Measurements from ENCODE around the gene SARNP.
A peak's percentile ranks its signal among the peaks of the same experiment; 100 is the strongest.
"Not testable (repeated sequence)": the region's sequence is repeated elsewhere in the genome, so short reads cannot be mapped to it uniquely, and the experiment has no call there.

The SARNP gene, protein sequence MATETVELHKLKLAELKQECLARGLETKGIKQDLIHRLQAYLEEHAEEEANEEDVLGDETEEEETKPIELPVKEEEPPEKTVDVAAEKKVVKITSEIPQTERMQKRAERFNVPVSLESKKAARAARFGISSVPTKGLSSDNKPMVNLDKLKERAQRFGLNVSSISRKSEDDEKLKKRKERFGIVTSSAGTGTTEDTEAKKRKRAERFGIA

GRCh38 chr12:55817345-55818139 lies at the start of gene SARNP, which contains the start of gene ORMDL2:
TSS of gene SARNP (minus strand) at chr12:55817724. CDS start at chr12:55817701, 23 bp downstream.
TSS of gene ORMDL2 (plus strand) at chr12:55818041. CDS start at chr12:55819000, 959 bp downstream.
- DNase-seq, result peak; percentile 97

- DNase-seq, result not testable (repeated sequence)
Measured at GRCh38 chr12:55866454-55867004, 49.0 kb upstream of the SARNP start.

DNA sequence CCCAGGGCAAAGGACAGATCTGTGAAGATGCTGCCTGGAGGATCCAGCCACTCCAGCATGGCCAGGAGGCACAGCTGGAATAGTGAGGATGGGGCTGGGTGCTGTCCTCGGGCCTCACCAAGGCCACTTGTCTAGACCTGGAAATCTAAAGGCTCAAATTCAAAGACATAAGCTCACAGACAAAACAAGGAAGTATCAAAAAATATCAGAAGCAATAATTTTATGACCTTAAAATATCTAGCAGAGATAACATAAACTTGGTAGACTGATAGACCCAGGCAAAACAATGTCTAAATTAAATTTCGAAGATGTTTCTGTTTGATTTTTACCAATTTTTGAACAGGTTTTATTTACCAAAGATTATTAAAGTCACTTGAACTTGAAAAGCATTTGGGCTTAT lies 47.8 kb upstream of the SARNP start:
- DNase-seq, result no peak

DNA sequence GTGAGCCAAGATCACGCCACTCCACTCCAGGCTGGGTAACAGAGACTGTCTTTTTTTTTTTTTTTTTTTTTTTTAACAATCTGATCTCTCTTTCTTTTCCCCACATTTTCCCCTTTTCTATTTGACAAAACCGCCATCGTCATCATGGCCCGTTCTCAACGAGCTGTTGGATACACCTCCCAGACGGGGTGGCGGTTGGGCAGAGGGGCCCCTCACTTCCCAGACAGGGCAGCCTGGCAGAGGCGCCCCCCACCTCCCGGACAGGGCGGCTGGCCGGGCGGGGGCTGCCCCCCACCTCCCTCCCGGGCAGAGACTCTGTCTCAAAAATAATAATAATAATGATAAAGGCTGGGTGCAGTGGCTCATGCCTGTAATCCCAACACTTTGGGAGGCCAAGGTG lies 45.4 kb upstream of the SARNP start:
- not testable (repeated sequence) for DNase-seq

GRCh38 chr12:55862286-55862685 lies 44.8 kb upstream of the SARNP start:
- no peak for DNase-seq

- DNase-seq, result no peak
Measured at GRCh38 chr12:55861871-55862270, 44.3 kb upstream of the SARNP start.

GRCh38 chr12:55861396-55861795 lies 43.9 kb upstream of the SARNP start:
- DNase-seq, result no peak

DNA sequence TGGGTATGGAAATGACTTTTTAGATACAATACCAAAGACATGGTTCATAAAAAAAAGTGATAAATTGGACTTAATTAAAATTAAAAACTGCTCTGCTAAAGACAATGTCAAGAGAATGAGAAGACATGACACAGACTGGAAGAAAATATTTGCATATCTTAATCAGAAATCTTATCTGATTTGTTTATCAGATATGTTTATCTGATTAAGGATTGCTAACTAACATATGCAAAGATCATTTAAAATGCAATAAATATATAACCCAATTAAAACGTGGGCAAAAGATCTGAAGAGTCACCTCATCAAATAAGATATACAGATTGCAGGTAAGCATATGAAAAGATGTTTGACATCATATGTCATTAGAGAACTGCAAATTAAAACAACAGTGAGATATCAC lies 35.2 kb upstream of the SARNP start:
- no peak for DNase-seq

- no peak for DNase-seq
Measured at GRCh38 chr12:55850893-55851292, 33.4 kb upstream of the SARNP start.

DNA sequence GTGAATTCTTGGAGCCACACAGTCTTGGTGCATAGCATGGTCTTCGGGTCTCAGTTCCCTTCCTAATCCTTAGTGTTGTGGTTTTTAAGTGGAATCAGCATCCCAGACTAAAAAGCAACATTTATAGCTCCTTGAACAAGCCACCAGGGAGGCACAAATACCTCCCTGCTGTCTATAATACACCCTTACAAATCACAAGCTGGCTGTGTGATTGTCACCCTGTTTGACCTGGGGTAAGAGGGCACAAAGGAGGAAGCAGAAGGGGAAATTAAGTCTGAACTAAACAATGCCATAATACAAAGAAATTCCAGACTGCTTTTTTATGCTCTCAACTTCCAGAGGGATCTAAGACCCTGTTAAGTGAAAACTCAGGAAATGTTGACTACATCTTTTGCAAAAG lies 32.9 kb upstream of the SARNP start:
- DNase-seq, result no peak

DNA sequence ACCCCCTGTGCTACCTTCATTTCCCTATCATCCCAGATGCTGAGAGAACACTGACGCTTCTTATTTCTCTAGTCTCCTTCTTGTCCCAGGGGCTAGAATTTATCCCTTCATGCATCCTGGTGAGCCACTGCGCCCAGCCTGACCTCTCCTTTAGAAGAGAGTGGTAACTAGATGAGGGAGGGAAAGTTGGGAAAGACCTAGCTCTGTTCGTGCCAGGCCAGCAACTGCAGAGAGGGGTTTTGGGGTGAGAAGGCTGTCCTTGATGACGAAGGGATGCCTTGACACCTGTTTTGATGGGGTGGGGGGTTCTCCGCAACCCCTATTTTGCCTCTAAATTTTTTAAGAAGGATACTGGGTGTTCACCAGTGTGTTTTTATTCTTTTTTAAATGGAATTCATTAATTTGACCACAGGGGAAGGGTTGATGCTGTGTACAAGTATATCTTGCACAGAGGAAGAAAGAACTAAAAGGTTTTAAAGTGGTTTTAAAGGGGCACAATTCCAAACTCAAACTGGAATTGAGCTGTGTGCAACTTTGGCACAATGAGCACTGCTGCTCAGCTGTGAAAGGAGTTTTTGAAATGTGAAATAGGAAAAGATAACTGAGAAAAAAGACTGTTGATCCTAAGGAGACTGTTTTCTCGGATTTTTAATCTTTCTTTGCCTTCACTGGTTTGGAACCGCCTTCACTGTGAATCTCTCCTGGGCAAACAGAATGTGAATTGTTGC lies 32.3 kb upstream of the SARNP start:
- no peak for DNase-seq

DNA sequence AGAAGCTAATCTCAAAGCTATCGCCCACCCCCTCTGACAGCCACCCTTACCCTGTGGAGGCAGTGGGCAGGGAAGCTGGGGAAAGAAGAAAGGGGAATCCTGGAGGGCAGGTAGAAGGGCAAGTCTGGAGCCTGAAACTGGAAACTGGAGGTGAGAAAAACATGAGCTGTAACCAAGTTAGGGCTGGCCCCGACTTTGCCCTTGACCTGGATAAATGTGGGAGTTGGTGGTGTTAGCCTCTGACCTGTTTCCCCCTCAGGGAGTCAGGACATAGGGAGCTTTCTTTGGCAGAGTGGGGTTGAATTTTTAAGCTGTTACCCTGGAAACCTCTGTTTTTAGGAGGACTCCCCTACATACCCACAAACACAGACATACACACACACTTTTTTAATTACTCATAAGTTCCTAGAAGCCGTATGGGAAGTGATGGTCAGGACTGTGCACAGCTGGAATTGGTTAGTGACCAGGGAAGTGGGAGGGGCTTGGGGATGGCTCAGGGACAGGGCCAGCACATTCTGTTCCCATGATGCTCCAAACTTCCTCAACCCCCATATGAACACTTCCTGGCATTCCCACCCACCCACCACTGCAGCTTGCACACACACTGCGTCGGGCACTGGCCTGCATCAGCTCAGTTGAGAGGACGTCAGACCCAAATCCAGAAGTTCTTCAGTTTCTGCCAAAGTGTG lies 30.2 kb upstream of the SARNP start:
- DNase-seq, result no peak

- no peak for DNase-seq
Measured at GRCh38 chr12:55847033-55847432, 29.5 kb upstream of the SARNP start.

DNA sequence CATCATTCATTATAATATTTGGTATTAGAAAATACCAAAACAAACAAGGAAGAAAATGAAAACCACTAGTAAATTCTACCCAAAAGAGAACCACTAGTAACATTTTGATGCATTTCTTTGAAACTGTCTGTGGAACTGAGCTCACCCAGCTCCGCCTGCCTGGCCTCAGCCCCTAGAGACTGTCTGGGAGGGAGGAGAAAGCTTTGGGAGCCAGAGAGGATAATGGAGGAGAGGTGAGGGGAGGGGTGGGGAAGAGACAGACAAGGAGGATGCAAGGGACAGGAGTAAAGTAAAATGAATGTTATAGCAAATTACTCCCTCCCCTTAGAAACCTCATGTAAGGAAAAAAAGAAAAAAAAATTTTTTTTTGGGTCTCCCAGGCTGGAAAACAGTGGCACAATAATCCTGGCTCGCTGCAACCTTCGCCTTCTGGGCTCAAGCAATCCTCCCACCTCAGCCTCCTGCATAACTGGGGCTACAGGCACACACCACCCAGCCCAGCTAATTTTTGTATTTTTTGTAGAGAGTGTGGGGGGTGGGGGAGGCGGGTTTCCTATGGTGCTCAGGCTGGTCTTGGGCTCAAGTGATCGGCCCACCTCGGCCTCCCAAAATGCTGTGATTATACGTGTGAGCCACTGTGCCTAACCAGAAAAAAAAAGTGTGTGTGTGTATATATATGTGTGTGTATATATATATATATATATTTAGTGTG lies 28.4 kb upstream of the SARNP start:
- no peak for DNase-seq

GRCh38 chr12:55845361-55845760 lies 27.8 kb upstream of the SARNP start:
- DNase-seq, result no peak

DNA sequence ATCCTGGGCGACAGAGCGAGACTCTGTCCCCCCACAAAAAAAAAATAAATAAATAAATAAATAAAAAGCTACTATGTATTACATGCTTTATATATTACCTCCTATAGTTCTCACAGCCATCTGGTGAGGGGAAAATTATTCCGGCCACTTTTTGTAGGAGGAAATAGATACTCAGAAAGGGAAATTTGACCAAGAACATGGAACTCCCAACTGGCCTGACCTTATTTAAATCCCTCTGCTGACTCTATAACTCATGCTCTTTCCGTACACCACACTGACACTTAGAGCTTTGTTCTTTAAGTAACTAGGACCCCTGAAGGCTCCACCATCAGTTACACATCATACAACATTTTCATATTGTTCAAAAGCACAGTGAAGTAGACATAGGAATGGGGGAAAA lies 27.4 kb upstream of the SARNP start:
- DNase-seq, result no peak

DNA sequence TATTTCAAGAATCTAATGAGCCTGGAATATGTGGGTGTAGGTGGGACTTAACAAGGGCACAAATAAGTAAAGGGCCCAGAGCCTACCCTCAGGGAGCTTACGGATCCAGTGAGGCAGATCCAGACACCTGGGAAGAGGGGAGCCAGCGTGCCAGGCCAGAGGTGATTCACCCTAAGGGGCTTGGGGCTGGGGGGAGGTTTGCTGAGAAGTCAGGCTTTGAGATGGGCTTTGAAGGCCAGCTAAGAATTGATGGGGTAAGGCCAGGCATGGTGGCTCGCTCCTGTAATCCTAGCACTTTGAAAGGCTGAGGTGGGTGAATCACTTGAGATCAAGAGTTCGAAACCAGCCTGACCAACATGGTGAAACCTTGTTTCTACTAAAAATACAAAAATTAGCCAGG lies 25.9 kb upstream of the SARNP start:
- DNase-seq, result no peak

- no peak for DNase-seq
Measured at GRCh38 chr12:55842681-55843429, 25.3 kb upstream of the SARNP start, which contains the start of gene MMP19. TSS of gene MMP19 (minus strand) at chr12:55842936. CDS start at chr12:55842830, 106 bp downstream.

DNA sequence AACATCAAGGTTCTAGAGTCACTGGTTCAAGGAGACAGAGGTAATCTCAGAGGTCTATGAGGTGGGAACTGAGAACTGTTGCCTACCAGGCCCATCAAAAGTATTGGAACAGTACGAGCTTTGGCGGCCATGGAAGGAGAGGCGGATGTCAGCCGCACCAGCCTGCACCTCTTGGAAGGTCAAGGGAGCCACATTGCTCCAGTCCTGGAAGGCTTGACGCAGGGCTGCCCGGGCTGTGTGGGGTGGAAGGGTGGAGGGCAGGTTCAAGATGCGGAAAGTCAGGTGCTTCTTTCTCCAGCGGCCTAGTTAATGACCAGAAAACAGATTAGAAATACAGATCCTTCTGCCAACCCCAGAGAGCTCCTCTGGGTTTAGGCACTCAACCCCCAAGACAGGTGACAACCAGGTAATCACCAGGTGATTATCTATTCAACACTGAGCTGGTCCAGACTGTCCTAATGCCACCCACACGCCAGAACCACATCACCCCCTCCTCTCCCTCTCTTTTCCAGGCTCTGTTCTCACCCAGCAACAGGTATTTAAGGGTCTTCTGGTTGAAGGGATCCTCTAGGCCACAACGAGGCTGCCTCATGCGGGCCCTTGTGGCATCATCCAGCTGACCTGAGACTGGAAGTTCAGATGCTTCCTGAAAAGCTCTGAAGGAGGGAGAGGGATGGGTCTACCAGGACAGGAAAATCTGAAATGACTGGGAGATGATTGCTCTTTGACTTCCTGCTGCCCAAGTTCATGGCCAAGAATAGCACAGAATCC lies 23.2 kb upstream of the SARNP start:
- DNase-seq, result no peak

GRCh38 chr12:55839345-55840140 lies 22.0 kb upstream of the SARNP start:
- DNase-seq, result no peak
